SK-N-SH (cell line): ENCODE data around the gene B3GNT4. TPM values are rescaled to one million over a fixed set of nuclear protein-coding genes. Genes with fewer than 3 reads are reported as not detected.

ENCODE experiments used
- CTCF ChIA-PET: fragments of 300-600, 350-600 bp; formaldehyde crosslinking; extraction: SDS; loops from one replicate; lab custom pipeline; 2021; lab: Yijun Ruan, JAX
- POLR2A ChIA-PET: fragments of 350-600 bp; sonication (Branson Sonifier 250); formaldehyde crosslinking; extraction: SDS; loops from one replicate; lab custom pipeline; 2020; ENCODE audit warnings: antibody characterized with exemption, inconsistent platforms; lab: Yijun Ruan, JAX
- DNase-seq: peaks from one replicate; pipeline ENCODE4 v3.0.0; 2012
- H2AFZ ChIP-seq: fragments of 200-600 bp; sonication (generic); 2 replicates; pipeline ENCODE4 v1.8.1; 2016; ENCODE audit warnings: antibody characterized with exemption, mild to moderate bottlenecking, low read depth
- H3F3A ChIP-seq: fragments of 200-600 bp; sonication (generic); replicated peaks from 2 replicates; pipeline ENCODE3; 2016; ENCODE audit warnings: antibody characterized with exemption, mild to moderate bottlenecking; ENCODE audit not compliant: insufficient read depth
- H3K27ac ChIP-seq, 2 experiments: fragments of 200-500 bp in 1 of 2; fragments of 200-600 bp in 1 of 2; sonication (Bioruptor generic) in 1 of 2; sonication (generic), shearing (Covaris generic) in 1 of 2; 2 replicates each; pipeline versions ENCODE4 v1.5.1 to v1.6.1; 2014 to 2016; ENCODE audit warnings: low read depth in 2 of 2, inconsistent platforms in 1 of 2, low read length in 1 of 2, mild to moderate bottlenecking in 1 of 2, mixed read lengths in 1 of 2
- H3K27me3 ChIP-seq: fragments of 200-600 bp; sonication (generic), shearing (Covaris generic); 2 replicates; pipeline ENCODE4 v1.6.1; 2016; ENCODE audit warnings: mixed run types; ENCODE audit not compliant: insufficient read depth
- H3K36me3 ChIP-seq, 2 experiments: fragments of 200-500 bp in 1 of 2; fragments of 200-600 bp in 1 of 2; sonication (Bioruptor generic) in 1 of 2; sonication (generic) in 1 of 2; replicated peaks in 1 of 2; 2 replicates each; pipeline versions ENCODE3 to v1.5.1; 2014 to 2016; ENCODE audit warnings: low read length in 1 of 2, mild to moderate bottlenecking in 1 of 2; ENCODE audit not compliant: insufficient read depth in 2 of 2, control insufficient read depth in 1 of 2
- H3K4me1 ChIP-seq, 2 experiments: fragments of 200-500 bp in 1 of 2; fragments of 200-600 bp in 1 of 2; sonication (Bioruptor generic) in 1 of 2; sonication (generic), shearing (Covaris generic) in 1 of 2; 2 replicates each; pipeline versions ENCODE4 v1.5.1 to v1.6.1; 2014 to 2016; ENCODE audit warnings: low read depth in 1 of 2, low read length in 1 of 2, mixed run types in 1 of 2; ENCODE audit not compliant: insufficient read depth in 2 of 2, control insufficient read depth in 1 of 2
- H3K4me2 ChIP-seq: fragments of 200-600 bp; sonication (generic), shearing (Covaris generic); 2 replicates; pipeline ENCODE4 v1.6.1; 2017; ENCODE audit warnings: mixed run types
- H3K4me3 ChIP-seq, 2 experiments: fragments of 200-500 bp in 1 of 2; fragments of 200-600 bp in 1 of 2; sonication (Bioruptor generic) in 1 of 2; sonication (generic), shearing (Covaris generic) in 1 of 2; 2 replicates each; pipeline versions ENCODE4 v1.5.1 to v1.8.1; 2014 to 2016; ENCODE audit warnings: low read depth in 2 of 2, inconsistent platforms in 1 of 2, low read length in 1 of 2, mild to moderate bottlenecking in 1 of 2, mixed read lengths in 1 of 2, moderate library complexity in 1 of 2
- H3K79me2 ChIP-seq: fragments of 200-600 bp; sonication (generic); 2 replicates; pipeline ENCODE4 v1.8.1; 2017; ENCODE audit warnings: mild to moderate bottlenecking; ENCODE audit not compliant: insufficient read depth
- H3K9ac ChIP-seq: fragments of 200-600 bp; sonication (generic); 2 replicates; pipeline ENCODE4 v1.6.1; 2017; ENCODE audit warnings: mixed run types
- H3K9me2 ChIP-seq: fragments of 200-600 bp; sonication (generic); 2 replicates; pipeline ENCODE4 v1.6.1; 2017; ENCODE audit warnings: mixed run types
- H3K9me3 ChIP-seq: fragments of 200-600 bp; sonication (generic); 2 replicates; pipeline ENCODE4 v1.6.1; 2017; ENCODE audit warnings: mixed run types, mild to moderate bottlenecking, moderate library complexity
- H4K20me1 ChIP-seq: fragments of 200-600 bp; sonication (generic); 2 replicates; pipeline ENCODE4 v1.6.1; 2017; ENCODE audit warnings: mild to moderate bottlenecking, mixed run types; ENCODE audit not compliant: insufficient read depth
- CTCF ChIP-seq: fragments of 200-600 bp; sonication (generic); IDR thresholded peaks from 2 replicates; pipeline ENCODE4 v1.6.1; 2017; ENCODE audit warnings: antibody characterized with exemption, mild to moderate bottlenecking, moderate library complexity
- IRF3 ChIP-seq: fragments of 150-350 bp; IDR thresholded peaks from 2 replicates; pipeline ENCODE4 v1.6.1; 2016; ENCODE audit warnings: mild to moderate bottlenecking, low read depth, low read length
- JUND ChIP-seq: IDR thresholded peaks from 2 replicates; pipeline ENCODE4 v1.4.0; 2012
- MAX ChIP-seq: IDR thresholded peaks from 2 replicates; pipeline ENCODE4 v1.4.0; 2012; ENCODE audit warnings: low read depth
- POLR2AphosphoS5 ChIP-seq: IDR thresholded peaks from 2 replicates; pipeline ENCODE4 v1.6.1; 2012; ENCODE audit warnings: low read depth, low read length
- RFX5 ChIP-seq: IDR thresholded peaks from 2 replicates; pipeline ENCODE4 v1.6.1; 2012; ENCODE audit warnings: mild to moderate bottlenecking, improper control_type of control experiment, low read length
- TEAD4 ChIP-seq: IDR thresholded peaks from 2 replicates; pipeline ENCODE4 v1.4.0; 2012; ENCODE audit warnings: mild to moderate bottlenecking, borderline replicate concordance; ENCODE audit not compliant: insufficient read depth
- USF2 ChIP-seq: fragments of 150-350 bp; IDR thresholded peaks from 2 replicates; pipeline ENCODE4 v1.6.1; 2017; ENCODE audit warnings: antibody characterized with exemption, low read length, low read depth, borderline replicate concordance
- YY1 ChIP-seq: IDR thresholded peaks from 2 replicates; pipeline ENCODE4 v1.4.0; 2012; ENCODE audit warnings: low read depth, mild to moderate bottlenecking
- WGBS: methylation state at CpG from one replicate; pipeline ENCODE4 v1.1.6; 2017; ENCODE audit warnings: low lambda C conversion rate; 5-methylcytosine and 5-hydroxymethylcytosine counted together
- polyA plus RNA-seq, 3 experiments: library from polyadenylated mRNA; depleted of rRNA; stranded (reverse); fragments of >200 nt; gene quantifications; 2 replicates each; pipeline ENCODE4 v1.2.3, GENCODE V29; 2012

B3GNT4 gene
- polyA plus RNA-seq, 1 of the 3 experiments (the other 2 are of a cell fraction) = 0.81 TPM

- H3K4me3 ChIP-seq = no peak overlapping the region
- CTCF ChIA-PET = interaction anchor here (1.0 to 1.2 kb wide), 2 partner anchors 14 to 19 kb away, joined by 4 read pairs; no protein-coding TSS in a partner anchor
These were observed 40.5 kb downstream of the B3GNT4 start for GRCh38 chr12:122243965-122244364.

More at GRCh38 chr12:122243965-122244364, 40.5 kb downstream of the B3GNT4 start:
- H3K9me2 ChIP-seq = no peaks in the 10 kb centered on the region
- WGBS = 88% methylated on average over 6 of the region's 6 CpGs
- H3K4me2 ChIP-seq = no peak overlapping the region
- no peak for TF ChIP-seq TEAD4
- TF ChIP-seq IRF3 = no peak
- TF ChIP-seq RFX5 = no peak
- no peak for TF ChIP-seq MAX
- no peak for TF ChIP-seq JUND
- TF ChIP-seq CTCF = no peak
- no peak for TF ChIP-seq YY1
- TF ChIP-seq POLR2AphosphoS5 = no peak
- TF ChIP-seq USF2 = no peak
- peaks cover 7% of the 10 kb centered on the region for H3F3A ChIP-seq
- no peaks in the 10 kb centered on the region for H3K9me3 ChIP-seq
- no peak overlapping the region for H2AFZ ChIP-seq
- H3K79me2 ChIP-seq = no peaks in the 10 kb centered on the region
- no peak overlapping the region for H3K9ac ChIP-seq
- H4K20me1 ChIP-seq = no peaks in the 10 kb centered on the region
- no peaks in the 10 kb centered on the region for H3K4me1 ChIP-seq
- H3K36me3 ChIP-seq = peaks cover 11 to 16% of the 10 kb centered on the region in 2 experiments
- no peaks in the 10 kb centered on the region for H3K27me3 ChIP-seq
- POLR2A ChIA-PET = interaction anchor here (1.1 kb wide), 2 partner anchors 17 to 22 kb away, joined by 3 read pairs; partner anchors contain the start of gene VPS33A
- 0 out of 4 replicates have a peak overlapping the region, but pooled peaks of 1 of the 2 experiments have one; percentile 7 for H3K27ac ChIP-seq
- no peak for DNase-seq
